Airway epithelial cell (primary cell): ENCODE measurements around the gene MLLT11. TPM values are rescaled to one million over a fixed set of nuclear protein-coding genes. Genes with fewer than 3 reads are reported as not detected.

Experiments used
- total RNA-seq: library from RNA; depleted of rRNA; stranded (reverse); fragments of >200 nt; gene quantifications from 2 replicates; pipeline ENCODE4 v1.2.3, GENCODE V29; 2015

Gene MLLT11
- total RNA-seq = 17.5 and 20.9 TPM in 2 replicates

DNA sequence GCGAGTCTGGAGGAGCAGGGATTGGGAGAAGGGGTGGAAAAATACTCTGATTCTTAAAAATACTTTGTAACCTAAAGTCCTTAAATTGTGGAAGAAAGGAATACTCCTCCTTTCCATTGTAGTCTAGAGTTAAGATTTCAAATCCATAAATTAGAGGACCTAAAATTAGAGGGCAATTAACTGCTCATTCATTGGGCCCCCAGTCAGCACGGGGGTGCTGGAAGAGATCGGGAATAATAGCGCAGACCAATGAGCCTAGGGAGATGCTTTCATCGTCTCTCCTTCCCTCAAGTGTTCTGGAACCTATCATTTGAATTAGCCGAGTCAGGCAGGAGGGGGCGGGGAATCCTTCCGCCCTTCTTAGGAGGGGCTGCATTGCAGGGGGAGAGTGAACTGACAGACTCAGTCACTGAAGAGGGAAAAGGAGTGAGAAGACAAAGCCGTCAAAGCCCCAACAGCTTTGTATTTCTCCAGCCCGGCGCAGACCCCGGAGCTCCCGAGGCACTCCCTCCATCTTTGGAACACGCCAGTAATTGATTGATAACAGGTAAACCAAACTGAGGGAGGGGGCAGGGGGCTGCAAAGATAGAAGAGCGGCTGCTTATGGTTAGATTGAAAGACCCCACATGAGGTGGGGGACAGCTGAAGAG, at the start of gene MLLT11:
Gene MLLT11 (plus strand): TSS at position 391 of the 650 bp plus-strand sequence. CDS start 6,828 bp downstream, outside the sequence.

DNA sequence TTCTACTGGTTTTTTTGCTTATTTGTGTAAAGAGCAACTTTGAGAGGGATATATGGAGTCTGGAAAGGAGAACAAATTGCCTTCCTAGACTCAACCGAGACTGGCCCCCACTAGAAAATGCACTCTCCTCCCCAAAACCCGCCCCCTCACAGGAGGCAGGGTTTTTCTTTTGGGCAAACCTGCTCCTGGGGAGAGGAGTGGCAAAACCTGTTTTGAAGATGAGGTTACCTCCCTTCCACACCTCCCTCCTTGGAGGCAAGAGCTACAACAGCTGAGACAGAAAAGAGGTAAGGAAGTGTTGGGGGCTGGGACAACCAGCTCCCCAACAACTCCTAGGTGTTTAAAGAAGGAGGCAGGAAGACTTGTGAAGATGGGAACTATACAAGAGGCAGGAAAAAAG, 23.8 kb upstream of the MLLT11 start, which contains the start of gene BNIPL:
Gene BNIPL (plus strand): TSS at position 231 of the 400 bp plus-strand sequence. CDS start 140 bp downstream, at position 371.

GRCh38 chr1:151047591-151047924, 12.6 kb upstream of the MLLT11 start, which contains the start of gene C1orf56:
Gene C1orf56 (plus strand): TSS chr1:151047751. CDS start chr1:151047848, 97 bp downstream.

DNA sequence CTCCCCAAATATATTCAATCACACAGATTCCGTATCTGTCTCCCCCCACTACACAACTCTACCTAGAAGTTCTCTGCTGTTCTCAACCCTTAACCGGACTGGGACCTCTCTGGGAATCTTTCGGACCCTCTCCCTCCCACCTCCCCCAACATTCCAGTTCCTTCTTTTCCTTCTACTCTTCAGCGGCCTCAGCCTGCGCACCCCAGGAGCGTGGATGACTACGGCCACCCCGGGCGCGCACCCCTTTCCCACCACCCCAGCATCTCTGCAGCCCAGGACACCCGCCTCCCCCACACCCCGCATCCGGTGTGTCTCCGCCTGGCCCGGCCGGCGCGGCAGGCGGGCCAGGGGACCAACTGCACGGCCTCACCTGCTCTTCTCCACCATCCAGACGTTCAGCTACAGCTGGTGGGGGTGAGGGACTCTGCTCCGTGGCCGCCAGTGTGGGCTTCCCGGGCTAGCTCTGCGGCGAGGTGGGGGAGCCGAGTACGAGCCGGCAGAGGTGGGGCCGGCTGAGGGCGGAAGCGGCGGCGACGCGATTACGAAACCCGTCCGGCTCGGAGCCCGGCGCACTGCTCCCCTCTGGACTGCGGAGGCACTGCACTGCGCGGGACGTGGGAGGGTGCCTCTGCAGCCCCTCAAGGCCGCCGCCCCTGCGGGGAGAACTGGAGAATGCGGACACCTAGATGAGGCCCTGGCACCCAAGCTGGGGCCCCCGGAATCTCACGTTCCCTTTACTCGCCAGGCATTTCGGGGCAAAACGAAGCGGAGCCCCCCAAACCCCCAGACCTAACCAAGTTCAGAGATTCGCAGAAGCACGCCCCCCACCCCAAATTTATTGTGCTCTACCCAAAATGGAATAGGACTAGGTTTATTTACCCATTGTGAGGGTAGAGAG, 839 bp upstream of the MLLT11 start, which contains the start of gene CDC42SE1:
Gene CDC42SE1 (minus strand): TSS at position 514 of the 898 bp plus-strand sequence. CDS start 3,892 bp downstream, outside the sequence.

DNA sequence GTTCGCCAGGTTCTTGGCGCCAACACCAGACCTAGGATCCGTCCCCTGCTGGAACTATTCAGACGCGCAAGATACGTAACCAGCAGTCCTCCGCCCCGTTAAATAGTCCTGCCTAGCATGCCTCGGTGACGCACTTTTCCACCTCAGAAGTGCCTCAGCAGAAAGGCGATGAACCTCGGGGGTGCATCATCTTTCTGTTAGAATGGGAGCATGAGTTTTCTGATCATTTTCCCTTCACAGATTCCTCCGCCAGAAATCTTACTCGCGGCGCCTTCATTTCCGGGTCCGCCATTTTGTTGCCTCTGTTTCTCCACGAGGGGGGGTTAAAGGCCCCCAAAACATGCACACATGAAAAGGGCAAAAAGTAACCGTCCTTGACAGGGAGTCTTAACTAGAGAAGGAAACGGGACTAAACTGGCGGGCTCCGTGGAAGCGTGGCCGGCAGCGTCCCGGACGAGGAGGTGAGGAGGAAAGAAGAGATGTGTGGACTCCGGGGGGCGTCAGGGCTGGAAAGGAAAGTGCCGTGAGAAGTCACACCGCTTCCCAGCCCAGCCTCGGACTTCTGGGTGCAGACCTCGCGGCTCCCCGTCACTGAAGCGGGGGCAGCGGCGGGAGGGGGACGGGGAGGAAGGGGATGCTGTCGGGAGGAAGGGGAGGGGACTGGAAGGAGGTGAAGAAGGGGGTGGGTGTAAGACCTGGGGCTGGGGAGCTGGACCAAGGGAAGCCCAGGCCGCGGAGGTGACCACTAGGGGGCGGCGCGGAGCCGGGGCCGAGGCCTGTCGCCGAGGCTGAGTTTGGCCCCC, 10.5 kb downstream of the MLLT11 start, which contains the start of gene GABPB2:
Gene GABPB2 (plus strand): TSS at position 288 of the 803 bp plus-strand sequence. CDS start 17,429 bp downstream, outside the sequence.

Other genes with a start within 250 kb of the MLLT11 start
- 12.9 and 19.6 TPM in 2 replicates for gene ARNT, start 183.8 kb upstream of the MLLT11 start, total RNA-seq
- not detected in 2 replicates for gene CTXND2, start 173.3 kb upstream of the MLLT11 start, total RNA-seq
- gene SETDB1, start 134.0 kb upstream of the MLLT11 start, total RNA-seq = 19.0 and 23.6 TPM in 2 replicates
- 53.4 and 84.1 TPM in 2 replicates for gene CERS2, start 85.6 kb upstream of the MLLT11 start, total RNA-seq
- gene ANXA9, start 78.1 kb upstream of the MLLT11 start, total RNA-seq = 1.1 and 1.4 TPM in 2 replicates
- gene MINDY1, start 53.5 kb upstream of the MLLT11 start, total RNA-seq = 10.5 and 18.4 TPM in 2 replicates
- 10.8 and 17.1 TPM in 2 replicates for gene PRUNE1, start 51.9 kb upstream of the MLLT11 start, total RNA-seq
- gene BNIPL, start 23.8 kb upstream of the MLLT11 start, total RNA-seq = 27.9 and 30.5 TPM in 2 replicates
- gene C1orf56, start 12.6 kb upstream of the MLLT11 start, total RNA-seq = 0.84 and 1.1 TPM in 2 replicates
- 105 and 116 TPM in 2 replicates for gene CDC42SE1, start 775 bp upstream of the MLLT11 start, total RNA-seq
- 4.3 and 6.0 TPM in 2 replicates for gene GABPB2, start 10.4 kb downstream of the MLLT11 start, total RNA-seq
- 0.46 and 1.2 TPM in 2 replicates for gene SEMA6C, start 86.2 kb downstream of the MLLT11 start, total RNA-seq
- gene TNFAIP8L2, start 96.3 kb downstream of the MLLT11 start, total RNA-seq = not detected in 2 replicates
- gene LYSMD1, start 105.5 kb downstream of the MLLT11 start, total RNA-seq = 7.2 and 9.7 TPM in 2 replicates
- 24.1 and 26.5 TPM in 2 replicates for gene SCNM1, start 105.7 kb downstream of the MLLT11 start, total RNA-seq
- not detected in 2 replicates for gene TMOD4, start 115.6 kb downstream of the MLLT11 start, total RNA-seq
- 40.7 and 59.0 TPM in 2 replicates for gene VPS72, start 129.8 kb downstream of the MLLT11 start, total RNA-seq
- 35.0 and 55.4 TPM in 2 replicates for gene PIP5K1A, start 138.2 kb downstream of the MLLT11 start, total RNA-seq
- gene PSMD4, start 194.3 kb downstream of the MLLT11 start, total RNA-seq = 149 and 155 TPM in 2 replicates
- gene ZNF687, start 221.9 kb downstream of the MLLT11 start, total RNA-seq = 19.5 and 20.5 TPM in 2 replicates